K562 (cell line): ENCODE data around the gene TCF4. TPM values are rescaled to one million over a fixed set of nuclear protein-coding genes. Genes with fewer than 3 reads are reported as not detected.

Source experiments
- ATAC-seq: fragments of 200-7000 bp; cut with Tn5 transposase; 3 replicates; pipeline ENCODE4 v1.9.1; 2020; ENCODE audit warnings: moderate library complexity
- BruUV-seq: library from RNA; stranded (reverse); fragments of 400-500 nt; replicated peaks from 2 replicates; lab custom pipeline; 2021; lab: Mats Ljungman, UMichigan
- CTCF ChIA-PET: fragments of 300-600 bp; formaldehyde crosslinking; extraction: SDS; loops from one replicate; lab custom pipeline; 2021; ENCODE audit warnings: low intra/inter-chr PET ratio; lab: Yijun Ruan, JAX
- POLR2A ChIA-PET: fragments of 300-600, 350-650 bp; sonication (Branson Sonifier 250); formaldehyde crosslinking; extraction: SDS; loops from one replicate; lab custom pipeline; 2021; ENCODE audit warnings: antibody characterized with exemption, inconsistent platforms; lab: Yijun Ruan, JAX
- DNase-seq, 4 experiments: peaks; one replicate each; pipeline versions ENCODE4 v3.0.0 to v3.0.0-alpha.2; 2011 to 2018; ENCODE audit warnings: low spot score in 3 of 4, mixed read lengths in 3 of 4; ENCODE audit errors: extremely low read depth in 1 of 4
- FAIRE-seq: peaks from 2 replicates; lab custom pipeline; 2011; peaks lifted over from hg19 to GRCh38; lab: Jason Lieb, UNC
- H2AFZ ChIP-seq: 2 replicates; pipeline ENCODE4 v1.6.0; 2011; ENCODE audit warnings: low read depth, low read length, control low read depth, inconsistent platforms
- H3K27ac ChIP-seq: fragments of 200-600 bp; 3 replicates; pipeline ENCODE4 v1.8.0; 2011; ENCODE audit warnings: low read depth, mild to moderate bottlenecking, control low read depth, inconsistent platforms, low read length, moderate library complexity, mixed read lengths; ENCODE audit errors: extremely low read depth
- H3K27me3 ChIP-seq, 2 experiments: fragments of 300-600 bp in 1 of 2; 2 replicates in 1 of 2; 3 replicates in 1 of 2; pipeline versions ENCODE4 v1.6.0 to v1.8.0; 2011; ENCODE audit warnings: inconsistent platforms in 2 of 2, low read length in 2 of 2, mild to moderate bottlenecking in 1 of 2, mixed read lengths in 1 of 2, moderate library complexity in 1 of 2; ENCODE audit not compliant: control insufficient read depth in 2 of 2, insufficient read depth in 2 of 2
- H3K36me3 ChIP-seq: fragments of 300-600 bp; 3 replicates; pipeline ENCODE4 v1.8.0; 2011; ENCODE audit warnings: mild to moderate bottlenecking, low read length, inconsistent platforms; ENCODE audit not compliant: control insufficient read depth, insufficient read depth
- H3K4me1 ChIP-seq, 2 experiments: fragments of 200-600 bp in 1 of 2; replicated peaks in 1 of 2; 2 replicates in 1 of 2; 3 replicates in 1 of 2; pipeline versions ENCODE4 v1.5.1 to v1.8.0; 2011; ENCODE audit warnings: inconsistent platforms in 2 of 2, low read length in 2 of 2, mild to moderate bottlenecking in 1 of 2, mixed read lengths in 1 of 2, moderate library complexity in 1 of 2; ENCODE audit not compliant: control insufficient read depth in 2 of 2, insufficient read depth in 2 of 2
- H3K4me2 ChIP-seq: 2 replicates; pipeline ENCODE4 v1.6.1; 2011; ENCODE audit warnings: low read length, control low read depth, inconsistent platforms, mixed read lengths; ENCODE audit not compliant: insufficient read depth
- H3K4me3 ChIP-seq: fragments of 200-600 bp; sonication (generic), shearing (Covaris generic); 2 replicates; pipeline ENCODE4 v1.5.1; 2016; ENCODE audit warnings: control low read depth, inconsistent platforms
- H3K79me2 ChIP-seq: fragments of 200-600 bp; 3 replicates; pipeline ENCODE4 v1.8.0; 2011; ENCODE audit warnings: low read length, inconsistent platforms; ENCODE audit not compliant: control insufficient read depth, insufficient read depth
- H3K9ac ChIP-seq, 2 experiments: 2 replicates each; pipeline versions ENCODE4 v1.6.0 to v1.6.1; 2011; ENCODE audit warnings: low read depth in 2 of 2, low read length in 2 of 2, control low read depth in 1 of 2, inconsistent platforms in 1 of 2, mild to moderate bottlenecking in 1 of 2, mixed read lengths in 1 of 2; ENCODE audit not compliant: insufficient read depth in 1 of 2
- H3K9me1 ChIP-seq: one replicate; pipeline ENCODE4 v1.6.0; 2011; ENCODE audit warnings: inconsistent platforms, mild to moderate bottlenecking, low read length, moderate library complexity; ENCODE audit not compliant: control insufficient read depth, insufficient read depth
- H3K9me3 ChIP-seq: replicated peaks from 2 replicates; pipeline ENCODE4 v1.5.1; 2011; ENCODE audit warnings: low read depth, low read length, inconsistent platforms; ENCODE audit not compliant: control insufficient read depth, insufficient read depth
- H4K20me1 ChIP-seq: replicated peaks from 2 replicates; pipeline ENCODE4 v1.6.1; 2011; ENCODE audit warnings: low read length, inconsistent platforms, mixed read lengths; ENCODE audit not compliant: control insufficient read depth, insufficient read depth
- CUX1 ChIP-seq: fragments of 200-800 bp; sonication (Bioruptor generic); IDR thresholded peaks from 2 replicates; pipeline ENCODE4 v1.6.1; 2016; ENCODE audit warnings: missing genetic modification characterization, missing compliant biosample characterization
- HCFC1 ChIP-seq: IDR thresholded peaks from 2 replicates; pipeline ENCODE4 v1.6.1; 2012; ENCODE audit warnings: low read depth, low read length, improper control_type of control experiment
- NCOA1 ChIP-seq: fragments of 450-650 bp; IDR thresholded peaks from 2 replicates; pipeline ENCODE4 v1.6.1; 2016; ENCODE audit warnings: low read depth
- NR0B1 ChIP-seq: fragments of 450-650 bp; IDR thresholded peaks from one replicate; pipeline ENCODE4 v1.6.1; 2018; ENCODE audit warnings: mild to moderate bottlenecking, moderate library complexity; ENCODE audit not compliant: partially characterized antibody
- ZBTB7A ChIP-seq: IDR thresholded peaks from 2 replicates; pipeline ENCODE4 v1.6.1; 2011; ENCODE audit warnings: low read depth, mild to moderate bottlenecking, low read length, moderate library complexity, borderline replicate concordance; ENCODE audit not compliant: control insufficient read depth
- ZFP36 ChIP-seq: fragments of 150-350 bp; IDR thresholded peaks from 2 replicates; pipeline ENCODE4 v1.6.1; 2018; ENCODE audit warnings: low read length, low read depth; ENCODE audit not compliant: partially characterized antibody
- ZNF146 ChIP-seq: IDR thresholded peaks from one replicate; pipeline ENCODE4 v1.6.1; 2018; ENCODE audit warnings: missing compliant biosample characterization; ENCODE audit not compliant: unreplicated experiment
- WGBS: fragments of 100-300 bp; shearing (Covaris generic); methylation state at CpG from one replicate; pipeline ENCODE4 v1.1.6; 2016; ENCODE audit warnings: low coverage, mixed read lengths; ENCODE audit not compliant: insufficient coverage; ENCODE audit errors: missing lambda C conversion rate; 5-methylcytosine and 5-hydroxymethylcytosine counted together
- in situ Hi-C: fragments of 300-500 bp; cut with MboI; formaldehyde crosslinking; loops from 4 replicates; pipeline ENCODE4 v1.15.0; 2018; ENCODE audit warnings: inconsistent platforms, mixed read lengths
- intact Hi-C: fragments of 100-400 bp; cut with micrococcal nuclease; formaldehyde crosslinking; loops from 2 replicates; pipeline ENCODE4 v1.14.2; 2022
- polyA plus RNA-seq, 8 experiments: library from polyadenylated mRNA; depleted of rRNA in 4 of 8; stranded (reverse) in 5 of 8; unstranded in 3 of 8; fragments of >200 nt; fragmentation: Nextera tagmentation in 2 of 8; fragmentation: Illumina TruSeq in 1 of 8; extraction: Ambion mirVana in 2 of 8; extraction: Trizol in 1 of 8; gene quantifications; 2 replicates each; pipeline versions ENCODE4 v1.2.1 to v1.2.3, GENCODE V29; 2011 to 2014; ENCODE audit warnings: inconsistent platforms in 1 of 8, missing spikeins in 1 of 8
- total RNA-seq, 7 experiments: library from RNA; depleted of rRNA in 6 of 7; stranded (reverse); fragments of >200 nt in 6 of 7; fragmentation: Illumina TruSeq in 2 of 7; extraction: Trizol in 2 of 7; gene quantifications; 2 replicates each; pipeline versions ENCODE4 v1.2.1 to v1.2.3, GENCODE V29; 2011 to 2021; ENCODE audit warnings: low replicate concordance in 1 of 7

TCF4 gene
- total and polyA plus RNA-seq, 9 of the 15 experiments (the other 6 are each of a cell fraction or from before 2014, with no cell fraction given): 4.8 to 24.7 (median 15.2) TPM

- H2AFZ ChIP-seq: no peak overlapping the region
- TF ChIP-seq ZNF146 (CRISPR knock-in tag): no peak
- TF ChIP-seq ZFP36: no peak
- no peak overlapping the region for H3K9ac ChIP-seq
- ChIA-PET CTCF (no interaction called here), POLR2A (no interaction called here)
- in situ Hi-C loops (no loop called here), intact Hi-C loops (no loop called here)
- no peaks in the 10 kb centered on the region for H4K20me1 ChIP-seq
- ATAC-seq: no peak
- no peaks in the 10 kb centered on the region for H3K79me2 ChIP-seq
- H3K9me3 ChIP-seq: no peaks in the 10 kb centered on the region
- no peaks in the 10 kb centered on the region; a peak in 1 of 5 replicates for H3K4me1 ChIP-seq
- no peak for FAIRE-seq
- H3K27ac ChIP-seq: no peak overlapping the region
- WGBS: 89% methylated on average over 5 of the region's 5 CpGs
- H3K27me3 ChIP-seq: no peaks in the 10 kb centered on the region
- no peak overlapping the region for H3K4me2 ChIP-seq
- no TSS peak for BruUV-seq
- DNase-seq: no peak
- no peak overlapping the region for H3K4me3 ChIP-seq
- H3K9me1 ChIP-seq: no peaks in the 10 kb centered on the region
- H3K36me3 ChIP-seq: no peaks in the 10 kb centered on the region
These were observed 184.5 kb downstream of the TCF4 start for GRCh38 chr18:55403421-55403949.

- CTCF ChIA-PET: no interaction called here
- H3K27ac ChIP-seq: no peak overlapping the region
- no peak overlapping the region for H3K4me3 ChIP-seq
- intact Hi-C loops: no loop called here
- DNase-seq (no peak), ATAC-seq (no peak), FAIRE-seq (no peak)
- no TSS peak for BruUV-seq
- no peaks in the 10 kb centered on the region for H3K9me1 ChIP-seq
- H3K36me3 ChIP-seq: no peaks in the 10 kb centered on the region
- 88% methylated on average over 9 of the region's 10 CpGs for WGBS
- no peak overlapping the region for H3K9ac ChIP-seq
- in situ Hi-C loops: no loop called here
- H3K9me3 ChIP-seq: no peaks in the 10 kb centered on the region
- POLR2A ChIA-PET: no interaction called here
- H4K20me1 ChIP-seq: no peaks in the 10 kb centered on the region
- no peak overlapping the region for H3K4me2 ChIP-seq
- H3K27me3 ChIP-seq: no peaks in the 10 kb centered on the region
- no peaks in the 10 kb centered on the region; a peak in 1 of 5 replicates for H3K4me1 ChIP-seq
- no peak overlapping the region for H2AFZ ChIP-seq
- no peaks in the 10 kb centered on the region for H3K79me2 ChIP-seq
- no peak for TF ChIP-seq CUX1 (CRISPR knock-in tag)
- TF ChIP-seq ZBTB7A: no peak
- no peak for TF ChIP-seq HCFC1
- TF ChIP-seq NR0B1: no peak
- no peak for TF ChIP-seq NCOA1
These were observed 185.1 kb downstream of the TCF4 start for GRCh38 chr18:55402731-55403405.
